NCI-H510A treated with DMSO at 0.1 percent for 48 hours (cell line): ENCODE results near the gene CCNL2.
"Not testable (repeated sequence)": the region's sequence is repeated elsewhere in the genome, so short reads cannot be mapped to it uniquely, and the experiment has no call there.

Experiments used
- DNase-seq: peaks from one replicate; lab custom pipeline; 2025; lab: John Stamatoyannopoulos, UW

CCNL2 gene

DNA sequence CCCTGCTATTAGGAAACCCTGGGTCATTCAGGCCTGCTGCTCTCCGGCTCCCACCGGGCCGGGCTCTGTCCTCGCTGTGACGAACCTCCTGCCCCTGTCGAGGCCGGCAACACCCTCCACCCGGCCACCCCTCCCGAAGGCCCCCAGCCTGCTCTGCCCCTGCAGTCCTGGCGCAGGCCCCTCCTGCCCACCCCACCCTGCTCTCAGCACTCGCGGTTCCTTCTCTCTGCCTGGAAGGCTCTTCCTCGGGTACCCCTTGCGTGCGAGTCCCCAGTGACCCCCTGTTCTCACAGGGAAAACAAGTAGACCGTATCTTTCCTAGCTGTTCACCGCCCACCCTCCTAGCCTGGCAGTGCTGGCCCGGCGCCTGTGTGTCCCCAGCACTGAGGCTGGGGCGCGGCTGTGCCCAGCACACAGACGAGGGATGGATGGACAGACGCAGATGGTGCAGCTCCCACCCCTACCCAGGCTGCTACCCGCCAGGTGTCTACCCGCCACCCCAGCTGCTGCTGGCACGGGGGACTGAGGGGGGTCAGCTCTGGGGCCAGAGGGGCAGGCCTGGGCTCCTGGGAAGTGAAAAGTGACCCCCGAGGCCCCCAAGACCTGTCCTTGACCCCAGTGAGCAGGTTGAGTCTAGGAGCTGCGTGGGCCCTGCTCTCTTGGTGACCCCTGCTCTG is 33.3 kb upstream of the CCNL2 start:
- peak; percentile 51 for DNase-seq

GRCh38 chr1:1431845-1432273 is 32.7 kb upstream of the CCNL2 start:
- DNase-seq = peak; percentile 62

DNA sequence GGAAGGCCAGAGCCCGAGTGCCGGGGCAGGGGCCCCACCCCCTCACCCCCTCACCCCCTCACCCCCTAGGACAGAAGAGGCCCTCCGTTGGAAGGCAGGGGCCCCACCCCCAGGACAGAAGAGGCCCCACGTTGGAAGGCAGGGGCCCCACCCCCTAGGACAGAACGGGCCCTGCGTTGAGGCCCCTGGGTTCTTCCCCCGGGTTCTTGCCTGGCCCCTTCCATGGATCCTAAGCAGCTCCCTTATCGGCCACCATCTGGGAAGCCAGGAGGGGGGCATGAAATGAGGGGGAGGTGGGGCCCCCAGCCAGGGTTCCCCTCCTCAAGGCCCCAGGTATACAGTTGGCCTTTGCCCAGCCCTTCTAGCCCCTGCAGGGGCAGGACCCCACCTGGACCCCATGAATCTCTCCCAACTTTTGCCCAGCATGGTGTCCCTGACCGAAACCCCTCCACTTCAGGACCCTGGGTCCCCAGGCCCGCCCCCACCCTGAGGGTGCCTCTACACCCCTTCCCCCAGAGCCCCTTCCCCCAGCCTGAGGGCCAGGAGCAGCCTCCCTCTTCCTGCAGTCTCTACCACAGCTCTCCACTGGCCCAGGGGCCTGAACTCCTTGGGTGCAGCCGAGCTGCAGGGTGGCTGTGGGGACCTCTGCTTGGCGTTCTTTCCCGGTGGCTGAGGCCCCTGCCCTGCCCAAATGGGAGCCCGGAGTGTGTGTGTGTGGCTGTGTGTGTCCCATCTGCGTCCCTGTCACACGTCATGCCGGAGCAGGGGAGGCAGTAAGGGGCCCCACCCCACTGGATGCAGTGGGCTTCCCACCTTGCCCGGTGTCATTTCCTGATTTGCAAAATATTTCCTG is 32.1 kb upstream of the CCNL2 start:
- no peak for DNase-seq

GRCh38 chr1:1430114-1430982 is 31.2 kb upstream of the CCNL2 start:
- peak; percentile 99 for DNase-seq

DNA sequence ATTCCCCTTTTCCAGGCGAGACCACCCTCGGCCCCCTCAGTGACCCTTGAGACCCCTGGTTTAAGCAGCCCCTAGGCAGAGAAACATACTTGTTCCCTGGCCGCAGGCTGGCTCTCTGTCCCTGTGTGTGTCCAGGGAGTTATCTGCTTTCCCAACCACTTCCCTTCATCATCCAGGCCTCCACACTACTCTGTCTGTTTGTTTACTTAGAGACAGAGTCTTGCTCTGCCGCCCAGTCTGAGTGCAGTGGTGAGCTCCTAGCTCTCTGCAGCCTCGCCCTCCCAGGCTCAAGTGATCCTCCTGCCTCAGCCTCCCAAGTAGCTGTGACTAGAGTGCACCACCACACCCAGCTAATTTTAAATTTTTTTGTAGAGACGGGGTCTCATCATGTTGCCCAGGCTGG is 30.5 kb upstream of the CCNL2 start:
- DNase-seq = peak; percentile 94

GRCh38 chr1:1428967-1429366 is 29.8 kb upstream of the CCNL2 start:
- DNase-seq = not testable (repeated sequence)

DNA sequence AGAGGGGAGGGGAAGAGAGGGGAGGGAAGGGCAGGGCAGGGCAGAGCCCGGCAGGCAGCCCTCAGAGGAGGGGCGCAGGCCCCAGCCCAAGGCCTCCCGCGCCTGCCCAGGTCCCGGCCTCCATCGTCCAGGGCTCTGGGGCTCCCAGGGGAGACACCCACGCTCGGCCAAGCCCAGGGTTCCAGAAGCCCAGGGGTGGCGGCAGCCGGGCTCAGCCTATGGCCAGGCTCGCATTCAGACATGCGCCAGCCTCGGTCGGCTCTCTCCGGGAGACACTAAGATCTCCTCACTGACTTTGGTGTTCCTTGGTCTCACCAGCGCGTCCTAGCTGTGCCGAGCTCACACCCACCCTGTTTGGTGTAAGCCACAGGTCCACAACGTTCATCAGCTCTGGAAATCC is 29.0 kb upstream of the CCNL2 start:
- no peak for DNase-seq

DNA sequence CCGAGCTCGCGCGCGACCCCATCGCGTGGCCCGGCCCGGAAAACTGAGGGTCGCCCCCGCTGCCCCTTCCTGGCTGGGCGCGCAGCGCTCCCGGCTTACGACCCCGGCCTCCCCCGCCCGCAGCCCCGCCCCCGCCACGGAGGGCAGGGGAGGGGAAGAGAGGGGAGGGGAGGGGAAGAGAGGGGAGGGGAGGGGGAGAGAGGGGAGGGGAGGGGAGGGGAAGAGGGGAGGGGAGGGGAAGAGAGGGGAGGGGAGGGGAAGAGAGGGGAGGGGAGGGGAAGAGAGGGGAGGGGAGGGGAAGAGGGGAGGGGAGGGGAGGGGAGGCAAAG is 28.6 kb upstream of the CCNL2 start:
- DNase-seq = no peak

DNA sequence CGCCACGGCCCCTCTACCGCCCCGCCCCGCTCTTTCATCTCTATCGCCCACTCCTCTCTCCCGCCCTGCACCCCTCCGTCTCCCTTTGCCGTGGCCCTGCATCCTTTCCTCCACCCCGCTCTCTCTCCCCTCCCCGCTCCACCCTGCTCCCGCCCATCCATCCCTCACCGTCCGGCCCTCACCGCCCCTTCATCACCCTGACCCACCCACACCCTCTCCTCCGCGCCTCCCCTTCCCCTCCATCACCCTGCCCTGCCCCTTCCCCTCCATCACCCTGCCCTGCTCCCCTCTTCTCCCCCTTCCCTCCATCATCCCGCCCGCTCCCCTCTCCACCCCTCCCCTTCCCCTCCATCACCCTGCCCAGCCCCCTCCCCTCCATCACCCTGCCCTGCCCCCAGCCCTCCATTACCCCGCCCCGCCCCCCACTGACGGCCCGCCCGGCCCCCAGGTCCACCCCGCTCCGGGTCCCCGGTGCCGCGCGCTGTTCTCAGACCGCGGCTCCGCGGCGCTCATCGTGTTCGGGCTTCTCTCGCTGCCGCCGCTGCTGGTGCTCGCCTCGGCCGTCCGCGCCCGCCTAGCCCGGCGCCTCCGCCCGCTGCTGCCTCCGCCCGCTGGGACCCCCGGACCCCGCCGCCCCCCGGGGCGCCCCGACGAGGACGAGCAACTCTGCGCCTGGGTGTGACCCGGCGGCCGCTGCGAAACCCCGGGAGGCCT is 28.1 kb upstream of the CCNL2 start:
- peak; percentile 96 for DNase-seq

- DNase-seq = no peak
Observed at GRCh38 chr1:1426496-1427105, 27.5 kb upstream of the CCNL2 start.

DNA sequence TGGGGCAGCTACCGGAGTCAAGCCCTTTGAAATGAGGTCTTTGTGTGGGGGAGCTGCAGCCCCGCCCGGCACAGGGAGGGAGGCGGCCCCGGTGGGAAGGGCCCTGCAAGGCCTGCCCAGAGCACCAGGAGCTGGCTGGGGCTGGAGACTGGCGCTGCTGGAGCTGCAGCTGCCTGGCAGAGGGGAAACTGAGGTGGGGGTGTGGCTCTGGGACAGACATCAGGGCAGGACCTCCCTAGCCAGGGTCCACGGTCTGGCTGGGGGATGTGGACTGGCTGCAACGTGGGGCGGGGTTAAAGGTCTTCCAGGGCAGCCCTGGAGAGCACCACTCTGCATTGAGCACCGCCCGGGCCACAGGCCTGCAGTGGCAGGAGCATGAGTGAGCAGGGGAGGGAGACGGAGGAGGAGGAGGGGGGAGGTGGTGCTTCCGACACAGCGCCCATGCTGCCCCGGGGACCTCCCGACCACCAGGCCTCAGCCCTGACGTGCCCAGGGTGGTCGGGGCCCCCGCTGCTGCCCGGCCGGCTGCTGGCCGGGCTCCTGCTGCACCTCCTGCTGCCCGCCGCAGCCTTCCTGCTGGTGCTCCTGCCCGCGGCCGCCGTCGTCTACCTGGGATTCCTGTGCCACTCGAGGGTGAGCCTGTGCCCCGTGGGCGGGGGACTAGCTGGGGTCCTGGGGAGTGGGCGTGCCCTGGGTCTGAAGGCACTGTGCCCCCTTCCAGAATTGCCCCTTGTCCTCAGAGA is 26.8 kb upstream of the CCNL2 start:
- peak; percentile 70 for DNase-seq

- no peak for DNase-seq
Observed at GRCh38 chr1:1425426-1425752, 26.3 kb upstream of the CCNL2 start.

DNA sequence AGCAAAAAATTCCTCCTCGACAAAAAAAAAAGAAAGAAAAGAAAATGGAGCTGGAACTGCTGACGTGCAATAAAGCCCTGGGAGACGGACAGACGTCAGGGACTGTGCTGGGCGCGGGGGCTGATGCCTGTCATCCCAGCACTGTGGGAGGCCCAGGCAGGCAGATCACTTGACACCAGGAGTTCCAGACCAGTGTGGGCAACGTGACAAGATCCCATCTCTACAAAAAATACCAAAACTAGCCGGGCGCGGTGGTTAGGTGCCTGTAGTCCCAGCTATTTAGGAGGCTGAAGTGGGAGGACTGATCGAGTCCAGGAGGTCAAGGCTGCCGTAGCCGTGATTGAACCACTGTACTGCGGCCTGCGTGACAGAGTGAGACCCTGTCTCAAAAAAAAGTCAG is 25.6 kb upstream of the CCNL2 start:
- DNase-seq = no peak

GRCh38 chr1:1423245-1423597 is 24.1 kb upstream of the CCNL2 start:
- DNase-seq = no peak

DNA sequence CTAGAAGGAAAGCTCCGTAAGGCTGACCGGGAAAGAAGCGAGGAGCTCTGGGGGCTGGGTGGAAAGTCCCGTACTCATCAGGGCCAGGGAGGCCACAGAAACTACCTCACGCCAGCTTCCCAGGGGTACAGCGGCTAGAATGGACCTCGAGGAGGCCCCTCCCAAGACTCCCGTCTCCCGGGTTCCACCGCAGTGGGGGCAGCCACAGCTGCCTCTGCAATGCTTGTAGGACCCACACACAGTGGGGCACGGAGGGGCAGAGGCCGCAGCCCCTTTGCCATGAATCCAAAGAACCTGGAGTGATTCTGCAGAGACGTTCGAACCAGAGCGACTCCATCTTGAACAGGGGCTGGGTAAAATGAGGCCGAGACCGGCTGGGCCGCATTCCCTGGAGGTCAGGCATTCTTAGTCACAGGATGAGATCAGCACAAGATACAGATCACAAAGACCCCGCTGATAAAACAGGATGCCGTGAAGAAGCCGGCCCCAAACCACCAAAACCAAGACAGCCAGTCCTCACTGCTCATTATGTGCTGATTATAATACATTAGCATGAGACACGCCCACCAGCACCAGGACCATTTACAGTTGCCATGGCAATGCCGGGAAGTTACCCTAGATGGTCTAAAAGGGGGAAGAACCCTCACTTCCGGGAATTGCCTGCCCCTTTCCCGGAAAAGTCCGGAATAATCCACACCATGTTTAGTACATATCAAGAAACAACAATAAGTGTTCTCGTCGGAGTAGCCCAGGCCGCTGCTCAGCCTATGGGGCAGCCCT is 23.5 kb upstream of the CCNL2 start:
- no peak for DNase-seq

GRCh38 chr1:1421907-1422464 is 22.9 kb upstream of the CCNL2 start:
- peak; percentile 91 for DNase-seq

- DNase-seq = peak; percentile 100
Observed at GRCh38 chr1:1421147-1421906, 22.2 kb upstream of the CCNL2 start, which contains the start of gene ANKRD65. TSS of gene ANKRD65 (minus strand) at chr1:1421276. CDS start at chr1:1421005, 271 bp downstream.

DNA sequence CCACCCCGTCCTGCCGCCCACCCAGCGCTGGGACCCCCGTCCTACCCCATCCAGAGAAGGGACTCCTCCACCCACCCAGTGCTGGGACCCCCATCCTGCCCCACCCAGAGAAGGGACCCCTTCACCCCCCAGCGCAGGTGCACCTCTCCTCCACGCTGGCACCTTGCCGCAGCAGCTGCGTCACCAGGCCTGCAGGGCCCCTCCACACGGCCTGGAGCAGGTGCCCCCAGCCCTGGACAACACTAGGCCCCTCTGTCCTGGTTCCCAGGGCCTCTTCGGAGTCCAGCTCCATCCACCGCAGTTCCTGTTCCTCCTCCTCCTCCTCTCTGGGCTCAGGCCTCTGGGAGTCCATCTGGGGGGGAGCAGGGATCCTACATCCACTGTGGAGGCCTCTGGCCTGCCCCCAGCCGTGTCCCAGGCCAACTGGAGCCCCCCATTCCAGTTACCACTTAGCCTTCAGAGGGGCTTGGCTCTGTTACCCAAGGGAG is 21.6 kb upstream of the CCNL2 start:
- DNase-seq = peak; percentile 89
